WTC11 (cell line): ENCODE results near the gene MLX. TPM values are rescaled to one million over a fixed set of nuclear protein-coding genes. Genes with fewer than 3 reads are reported as not detected.

ENCODE experiments used
- ATAC-seq: fragments of 200-7000 bp; cut with Tn5 transposase; 2 replicates; pipeline ENCODE4 v1.10.0; 2021; ENCODE audit warnings: mild to moderate bottlenecking, moderate library complexity
- CTCF ChIA-PET: fragments of 300-600 bp; sonication (Branson Sonifier 250); formaldehyde crosslinking; loops from one replicate; lab custom pipeline; 2021; ENCODE audit warnings: antibody characterized with exemption; lab: Charles Lee
- POLR2A ChIA-PET: fragments of 350-600 bp; sonication (Branson Sonifier 250); formaldehyde crosslinking; loops from one replicate; lab custom pipeline; 2021; ENCODE audit warnings: antibody characterized with exemption; lab: Charles Lee
- DNase-seq: peaks from one replicate; pipeline ENCODE4 v3.0.0; 2021; ENCODE audit warnings: low spot score
- H3K27ac Mint-ChIP-seq: 2 replicates; pipeline ENCODE4 v1.8.0; 2021; ENCODE audit warnings: mixed read lengths
- H3K27me3 Mint-ChIP-seq: 2 replicates; pipeline ENCODE4 v1.8.0; 2021; ENCODE audit warnings: low read depth, mild to moderate bottlenecking, moderate library complexity, mixed read lengths
- H3K36me3 Mint-ChIP-seq: 2 replicates; pipeline ENCODE4 v1.8.0; 2021; ENCODE audit warnings: mixed read lengths
- H3K4me1 Mint-ChIP-seq: 2 replicates; pipeline ENCODE4 v1.8.0; 2022; ENCODE audit warnings: mixed read lengths
- H3K4me3 Mint-ChIP-seq: 2 replicates; pipeline ENCODE4 v1.8.0; 2021; ENCODE audit warnings: mild to moderate bottlenecking, moderate library complexity, mixed read lengths
- H3K9me3 Mint-ChIP-seq: 2 replicates; pipeline ENCODE4 v1.8.0; 2021; ENCODE audit warnings: mixed read lengths
- ATF1 ChIP-seq: sonication (generic); formaldehyde crosslinking; IDR thresholded peaks from 2 replicates; pipeline ENCODE4 v1.8.1; 2023; ENCODE audit warnings: mild to moderate bottlenecking, moderate library complexity, missing genetic modification reagents
- CDX4 ChIP-seq: fragments of 250-450 bp; sonication (Bioruptor Pico); IDR thresholded peaks from 2 replicates; pipeline ENCODE4 v1.9.0; 2021; ENCODE audit warnings: moderate library complexity, mild to moderate bottlenecking, inconsistent platforms, borderline replicate concordance
- ESRRA ChIP-seq: sonication (generic); formaldehyde crosslinking; IDR thresholded peaks from 2 replicates; pipeline ENCODE4 v1.8.1; 2022; ENCODE audit warnings: mild to moderate bottlenecking, missing genetic modification reagents, borderline replicate concordance
- FOXJ3 ChIP-seq: sonication (generic); formaldehyde crosslinking; IDR thresholded peaks from 2 replicates; pipeline ENCODE4 v1.9.0; 2021; ENCODE audit warnings: missing genetic modification reagents, mild to moderate bottlenecking, borderline replicate concordance
- GTF2I ChIP-seq: fragments of 250-450 bp; sonication (Bioruptor Pico); conservative IDR thresholded peaks from 2 replicates; pipeline ENCODE4 v1.4.0; 2021; ENCODE audit warnings: mild to moderate bottlenecking
- IRF2 ChIP-seq: sonication (generic); formaldehyde crosslinking; IDR thresholded peaks from 2 replicates; pipeline ENCODE4 v1.8.0; 2022; ENCODE audit warnings: low read depth, missing genetic modification reagents, borderline replicate concordance
- MYBL2 ChIP-seq: sonication (generic); formaldehyde crosslinking; IDR thresholded peaks from 2 replicates; pipeline ENCODE4 v1.8.1; 2023; ENCODE audit warnings: mild to moderate bottlenecking, moderate library complexity, missing genetic modification reagents
- SMAD3 ChIP-seq: sonication (generic); formaldehyde crosslinking; IDR thresholded peaks from 2 replicates; pipeline ENCODE4 v1.8.0; 2022; ENCODE audit warnings: missing genetic modification reagents, mild to moderate bottlenecking, borderline replicate concordance
- TCF7 ChIP-seq: sonication (generic); formaldehyde crosslinking; IDR thresholded peaks from 2 replicates; pipeline ENCODE4 v1.8.0; 2022; ENCODE audit warnings: mild to moderate bottlenecking, low read depth, missing genetic modification reagents, moderate library complexity
- ZNF219 ChIP-seq: sonication (generic); formaldehyde crosslinking; IDR thresholded peaks from 2 replicates; pipeline ENCODE4 v1.8.0; 2023; ENCODE audit warnings: missing genetic modification reagents, mild to moderate bottlenecking, borderline replicate concordance
- ZNF263 ChIP-seq: sonication (generic); formaldehyde crosslinking; IDR thresholded peaks from 2 replicates; pipeline ENCODE4 v1.8.1; 2022; ENCODE audit warnings: low read depth, mild to moderate bottlenecking, moderate library complexity, missing genetic modification reagents
- ZNF281 ChIP-seq: sonication (generic); formaldehyde crosslinking; IDR thresholded peaks from 2 replicates; pipeline ENCODE4 v1.8.0; 2023; ENCODE audit warnings: mild to moderate bottlenecking, missing genetic modification reagents
- ZNF425 ChIP-seq: fragments of 250-450 bp; sonication (Bioruptor Pico); conservative IDR thresholded peaks from 2 replicates; pipeline ENCODE4 v1.9.0; 2021; ENCODE audit warnings: mild to moderate bottlenecking
- ZNF671 ChIP-seq: fragments of 250-450 bp; sonication (Bioruptor Pico); IDR thresholded peaks from 2 replicates; pipeline ENCODE4 v1.8.0; 2021; ENCODE audit warnings: mild to moderate bottlenecking
- ZSCAN18 ChIP-seq: fragments of 250-450 bp; sonication (Bioruptor Pico); IDR thresholded peaks from 2 replicates; pipeline ENCODE4 v2.1.2; 2022; ENCODE audit warnings: mild to moderate bottlenecking, moderate library complexity
- total RNA-seq: library from RNA; stranded (reverse); gene quantifications from 3 replicates; pipeline ENCODE4 v1.2.3, GENCODE V29; 2021
- TF ChIP-seq, protein P1 (sequence below): sonication (generic); formaldehyde crosslinking; IDR thresholded peaks from 2 replicates; pipeline ENCODE4 v1.8.1; 2022; ENCODE audit warnings: low read depth, mild to moderate bottlenecking, moderate library complexity, missing genetic modification reagents, borderline replicate concordance
- TF ChIP-seq, protein P2 (sequence below): sonication (generic); formaldehyde crosslinking; IDR thresholded peaks from 2 replicates; pipeline ENCODE4 v1.8.0; 2022; ENCODE audit warnings: mild to moderate bottlenecking, missing genetic modification reagents

Gene MLX
- total RNA-seq, 1 experiment from 2014 or later: 34.9 TPM

GRCh38 chr17:42526031-42526444 is 40.9 kb upstream of the MLX start:
- Mint-ChIP-seq H3K27ac (no peak overlapping the region), H3K36me3 (peaks cover 10% of the 10 kb centered on the region), H3K9me3 (no peaks in the 10 kb centered on the region), H3K27me3 (peaks cover 13% of the 10 kb centered on the region), H3K4me1 (no peaks in the 10 kb centered on the region; the same call in 1 of the 2 replicates), H3K4me3 (no peak overlapping the region)
- CTCF ChIA-PET: interaction anchor here (3.2 kb wide), 1 partner anchor 8 kb away, joined by 72 read pairs; no protein-coding TSS in a partner anchor
- ATAC-seq: no peak
- POLR2A ChIA-PET: no interaction called here
- TF ChIP-seq IRF2: no peak
- no peak for TF ChIP-seq ZNF219 (CRISPR knock-in tag)
- TF ChIP-seq MYBL2 (CRISPR knock-in tag): no peak
- no peak for TF ChIP-seq ZNF281 (CRISPR knock-in tag)
- TF ChIP-seq SMAD3 (CRISPR knock-in tag): no peak
- no peak for TF ChIP-seq ZNF263 (CRISPR knock-in tag)
- no peak for TF ChIP-seq CDX4 (CRISPR knock-in tag)
- TF ChIP-seq ZSCAN18 (CRISPR knock-in tag): no peak
- no peak for TF ChIP-seq GTF2I (CRISPR knock-in tag)
- no peak for TF ChIP-seq ATF1
- TF ChIP-seq, protein P1, sequence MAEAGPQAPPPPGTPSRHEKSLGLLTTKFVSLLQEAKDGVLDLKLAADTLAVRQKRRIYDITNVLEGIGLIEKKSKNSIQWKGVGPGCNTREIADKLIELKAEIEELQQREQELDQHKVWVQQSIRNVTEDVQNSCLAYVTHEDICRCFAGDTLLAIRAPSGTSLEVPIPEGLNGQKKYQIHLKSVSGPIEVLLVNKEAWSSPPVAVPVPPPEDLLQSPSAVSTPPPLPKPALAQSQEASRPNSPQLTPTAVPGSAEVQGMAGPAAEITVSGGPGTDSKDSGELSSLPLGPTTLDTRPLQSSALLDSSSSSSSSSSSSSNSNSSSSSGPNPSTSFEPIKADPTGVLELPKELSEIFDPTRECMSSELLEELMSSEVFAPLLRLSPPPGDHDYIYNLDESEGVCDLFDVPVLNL (CRISPR knock-in tag): no peak
- TF ChIP-seq TCF7 (CRISPR knock-in tag): no peak
- no peak for TF ChIP-seq FOXJ3
- TF ChIP-seq, protein P2, sequence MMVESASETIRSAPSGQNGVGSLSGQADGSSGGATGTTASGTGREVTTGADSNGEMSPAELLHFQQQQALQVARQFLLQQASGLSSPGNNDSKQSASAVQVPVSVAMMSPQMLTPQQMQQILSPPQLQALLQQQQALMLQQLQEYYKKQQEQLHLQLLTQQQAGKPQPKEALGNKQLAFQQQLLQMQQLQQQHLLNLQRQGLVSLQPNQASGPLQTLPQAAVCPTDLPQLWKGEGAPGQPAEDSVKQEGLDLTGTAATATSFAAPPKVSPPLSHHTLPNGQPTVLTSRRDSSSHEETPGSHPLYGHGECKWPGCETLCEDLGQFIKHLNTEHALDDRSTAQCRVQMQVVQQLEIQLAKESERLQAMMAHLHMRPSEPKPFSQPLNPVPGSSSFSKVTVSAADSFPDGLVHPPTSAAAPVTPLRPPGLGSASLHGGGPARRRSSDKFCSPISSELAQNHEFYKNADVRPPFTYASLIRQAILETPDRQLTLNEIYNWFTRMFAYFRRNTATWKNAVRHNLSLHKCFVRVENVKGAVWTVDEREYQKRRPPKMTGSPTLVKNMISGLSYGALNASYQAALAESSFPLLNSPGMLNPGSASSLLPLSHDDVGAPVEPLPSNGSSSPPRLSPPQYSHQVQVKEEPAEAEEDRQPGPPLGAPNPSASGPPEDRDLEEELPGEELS (CRISPR knock-in tag): no peak
- no peak for TF ChIP-seq ESRRA (CRISPR knock-in tag)
- TF ChIP-seq ZNF425 (CRISPR knock-in tag): no peak
- TF ChIP-seq ZNF671 (CRISPR knock-in tag): no peak
- DNase-seq: no peak
